ENCODE data around the gene GALNT18. TPM values are rescaled to one million over a fixed set of nuclear protein-coding genes. Genes with fewer than 3 reads are reported as not detected.

GALNT18 gene
- total RNA-seq, 1 donor from 2014 or later: 1.2 TPM

- intact Hi-C loops (cut with micrococcal nuclease): no loop called here
Observed at GRCh38 chr11:11413776-11414175, 208.0 kb downstream of the GALNT18 start.

GRCh38 chr11:11411401-11411985 is 210.3 kb downstream of the GALNT18 start:
- intact Hi-C loops (cut with micrococcal nuclease): no loop called here

DNA sequence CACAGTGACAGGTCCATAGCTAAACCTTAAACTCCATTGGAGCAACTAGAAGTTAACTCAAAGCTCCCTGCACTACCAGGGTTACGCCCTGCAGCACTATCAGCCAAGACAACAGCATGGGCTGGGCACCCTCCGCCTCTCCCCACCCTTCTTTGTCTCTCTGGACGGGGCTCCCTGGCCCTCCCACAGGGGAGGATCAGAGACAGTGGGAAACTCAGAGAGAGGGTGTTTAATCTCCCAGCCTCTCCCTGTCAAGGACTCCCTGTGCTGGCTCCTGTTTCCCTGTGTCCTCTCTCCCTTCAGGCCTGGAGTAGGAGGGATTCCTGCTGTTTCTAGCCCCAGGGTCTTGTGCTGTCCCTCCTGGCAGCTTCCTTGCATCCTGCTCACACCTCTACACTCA is 211.9 kb downstream of the GALNT18 start:
- intact Hi-C loops (cut with micrococcal nuclease): no loop called here

- intact Hi-C loops (cut with micrococcal nuclease): no loop called here
Observed at GRCh38 chr11:11409224-11409623, 212.6 kb downstream of the GALNT18 start.

- intact Hi-C loops (cut with micrococcal nuclease): no loop called here
Observed at GRCh38 chr11:11408436-11409221, 213.2 kb downstream of the GALNT18 start.

DNA sequence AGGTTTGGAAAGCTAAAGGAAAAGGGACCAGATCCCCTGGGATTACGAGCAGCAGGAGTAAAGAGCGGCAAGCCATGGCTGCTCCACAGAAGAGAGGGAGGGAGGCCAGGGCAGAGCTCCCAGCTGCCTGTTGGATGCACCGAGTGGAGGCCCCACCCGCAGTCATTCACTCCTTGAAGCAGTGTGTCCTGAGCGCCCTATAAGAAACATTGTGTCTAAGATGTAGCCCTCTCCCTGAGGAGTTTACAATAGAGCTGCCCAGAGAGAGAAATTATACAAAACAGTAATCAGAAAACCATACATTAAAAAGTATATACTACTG is 214.1 kb downstream of the GALNT18 start:
- intact Hi-C loops (cut with micrococcal nuclease): no loop called here

GRCh38 chr11:11407065-11407762 is 214.6 kb downstream of the GALNT18 start:
- intact Hi-C loops (cut with micrococcal nuclease): no loop called here

- intact Hi-C loops (cut with micrococcal nuclease): no loop called here
Observed at GRCh38 chr11:11406652-11407051, 215.2 kb downstream of the GALNT18 start.

DNA sequence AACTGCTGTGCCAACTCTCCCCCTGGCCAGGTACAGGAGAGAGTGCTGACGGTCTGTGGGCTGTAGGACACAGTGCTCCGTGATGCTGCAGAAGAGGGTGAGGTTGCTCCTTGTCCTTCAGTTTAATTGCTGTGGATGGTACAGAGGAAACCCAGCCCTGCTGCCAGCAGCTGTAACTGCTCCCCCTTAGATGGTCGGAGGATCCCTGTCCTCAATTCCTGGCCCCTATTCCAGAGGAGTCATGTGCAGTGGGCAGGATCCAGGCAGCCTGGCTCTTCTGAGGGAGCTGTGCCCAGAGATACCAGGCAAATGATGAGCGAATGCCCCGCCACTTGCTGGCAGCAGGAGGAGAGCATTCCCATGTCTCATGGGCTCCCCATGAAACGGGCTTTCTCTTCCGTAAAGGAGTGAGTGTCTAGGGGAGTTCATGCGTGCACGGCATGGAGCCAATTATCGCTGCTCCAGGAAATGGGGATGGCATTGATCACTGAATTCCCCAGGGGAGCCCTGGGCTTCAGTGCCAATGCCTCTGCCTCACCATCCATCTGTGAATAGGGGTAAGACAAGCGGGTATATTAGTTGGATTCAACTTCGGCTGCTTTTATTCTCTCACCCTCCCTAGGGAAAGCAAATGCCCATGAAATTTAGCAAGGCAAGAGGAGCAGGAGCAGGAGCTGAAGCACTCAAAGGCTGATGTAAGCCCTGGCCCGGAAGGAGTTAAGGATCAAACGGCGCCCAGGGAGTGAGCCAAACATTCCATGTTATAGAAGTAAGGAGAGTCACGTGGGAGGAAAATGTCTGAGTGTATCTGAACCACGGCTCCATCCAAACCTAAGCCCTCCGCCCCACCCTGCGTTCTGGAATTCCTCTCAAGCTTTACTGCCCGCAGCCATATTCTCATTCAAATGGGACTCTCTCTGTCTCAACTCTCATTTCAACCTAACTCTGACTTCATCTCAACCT is 217.8 kb downstream of the GALNT18 start:
- intact Hi-C loops (cut with micrococcal nuclease): no loop called here

DNA sequence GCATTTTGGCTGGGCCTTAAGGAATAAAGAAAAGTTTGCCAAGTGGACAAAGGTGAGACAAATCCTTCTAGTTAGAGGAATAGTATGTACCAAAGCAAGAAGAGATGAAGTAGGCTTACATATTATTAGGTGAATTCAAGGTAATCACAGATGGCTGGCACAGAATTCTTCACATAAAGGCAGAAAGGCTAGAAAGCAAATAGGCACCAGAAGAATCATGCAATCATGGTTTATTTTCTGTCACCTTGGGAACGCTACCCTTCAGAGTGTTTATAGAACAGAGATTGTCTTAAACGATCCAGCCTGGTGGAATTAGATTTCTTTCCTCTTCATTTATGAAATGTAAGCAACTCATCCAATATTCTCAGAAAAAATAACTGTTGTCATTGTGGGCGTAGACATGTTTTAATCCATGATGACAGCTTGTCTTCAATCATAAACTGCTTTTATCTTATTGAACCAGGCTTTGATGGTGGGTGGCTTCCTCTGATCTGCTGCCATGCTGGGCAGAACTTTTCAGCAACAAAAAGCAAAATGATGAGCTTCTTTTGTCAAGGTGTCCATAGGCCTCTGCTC is 219.8 kb downstream of the GALNT18 start:
- intact Hi-C loops (cut with micrococcal nuclease): no loop called here

GRCh38 chr11:11400635-11401232 is 221.1 kb downstream of the GALNT18 start:
- intact Hi-C loops (cut with micrococcal nuclease): no loop called here

- intact Hi-C loops (cut with micrococcal nuclease): no loop called here
Observed at GRCh38 chr11:11400121-11400520, 221.7 kb downstream of the GALNT18 start.

- intact Hi-C loops (cut with micrococcal nuclease): no loop called here
Observed at GRCh38 chr11:11397781-11398180, 224.0 kb downstream of the GALNT18 start.

DNA sequence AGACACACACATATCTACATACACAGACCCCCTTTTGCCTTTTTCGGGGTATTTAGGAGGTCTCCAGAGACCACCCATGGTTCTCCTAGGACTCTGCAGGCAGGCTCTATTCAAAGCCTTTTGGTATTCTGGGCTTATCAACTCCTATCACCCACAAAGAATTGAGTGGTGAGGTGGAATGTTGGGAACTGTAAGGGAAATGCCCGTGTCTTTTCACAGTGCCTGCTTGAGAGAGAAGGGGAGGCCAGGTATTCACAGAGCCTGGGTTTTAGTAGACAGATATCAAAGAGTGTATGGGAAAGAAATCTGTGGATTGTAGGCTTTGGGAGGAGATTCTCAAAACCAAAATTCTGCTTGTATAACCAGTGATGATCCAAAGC is 224.8 kb downstream of the GALNT18 start:
- intact Hi-C loops (cut with micrococcal nuclease): no loop called here

DNA sequence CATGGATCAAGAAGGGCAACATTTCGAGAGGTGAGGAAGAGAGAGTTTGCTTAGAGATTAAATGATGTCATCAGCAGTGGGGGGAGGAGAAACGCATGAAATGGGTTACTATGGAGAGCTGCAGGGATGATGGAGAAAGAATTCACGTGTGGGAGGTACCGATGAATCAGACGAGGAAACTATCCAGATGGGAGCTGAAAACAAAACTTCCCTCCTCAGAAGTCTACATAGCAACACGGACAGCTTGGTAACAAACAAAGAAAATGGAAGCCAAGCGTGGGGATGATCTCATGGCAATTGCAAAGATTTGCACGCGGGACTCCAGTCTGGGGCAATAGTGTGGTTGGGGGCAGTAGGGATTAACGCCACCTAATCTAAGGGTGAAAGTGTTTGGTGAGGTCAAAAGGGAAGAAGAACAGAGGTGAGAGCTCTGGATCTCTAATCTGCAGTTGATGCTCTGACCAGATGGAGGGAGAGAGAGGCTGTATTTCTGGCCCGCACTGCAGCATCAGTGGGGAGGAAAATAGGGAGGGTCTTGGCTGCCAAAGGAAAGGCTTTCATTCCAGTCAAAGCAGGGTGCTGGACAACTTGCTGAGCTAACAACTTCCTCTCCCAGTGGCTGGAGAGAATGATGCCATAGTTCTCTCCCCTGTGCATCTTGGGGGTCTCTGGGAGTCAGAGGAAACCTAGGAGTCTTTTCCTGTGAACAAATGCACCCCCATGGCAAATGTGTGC is 225.3 kb downstream of the GALNT18 start:
- intact Hi-C loops (cut with micrococcal nuclease): no loop called here

DNA sequence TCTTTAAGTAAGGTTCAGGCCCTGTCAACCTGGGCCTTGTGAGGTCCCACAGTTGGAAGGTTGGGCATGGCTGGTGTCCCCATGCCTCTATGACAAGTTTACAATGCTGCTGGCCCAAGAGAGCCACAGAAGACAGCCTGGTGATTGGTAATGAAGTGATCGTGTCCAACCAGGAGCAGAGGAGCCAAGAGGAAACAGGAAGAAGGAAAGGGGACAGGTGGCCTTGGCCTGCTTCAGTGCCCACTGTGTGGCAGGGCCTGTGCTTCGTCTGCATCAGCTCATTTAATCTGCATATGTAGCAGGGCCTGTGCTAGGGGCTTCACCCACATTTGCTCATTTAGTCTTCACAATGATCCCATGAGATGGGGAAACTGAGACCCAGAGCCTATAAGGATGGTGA is 226.7 kb downstream of the GALNT18 start:
- intact Hi-C loops (cut with micrococcal nuclease): no loop called here

DNA sequence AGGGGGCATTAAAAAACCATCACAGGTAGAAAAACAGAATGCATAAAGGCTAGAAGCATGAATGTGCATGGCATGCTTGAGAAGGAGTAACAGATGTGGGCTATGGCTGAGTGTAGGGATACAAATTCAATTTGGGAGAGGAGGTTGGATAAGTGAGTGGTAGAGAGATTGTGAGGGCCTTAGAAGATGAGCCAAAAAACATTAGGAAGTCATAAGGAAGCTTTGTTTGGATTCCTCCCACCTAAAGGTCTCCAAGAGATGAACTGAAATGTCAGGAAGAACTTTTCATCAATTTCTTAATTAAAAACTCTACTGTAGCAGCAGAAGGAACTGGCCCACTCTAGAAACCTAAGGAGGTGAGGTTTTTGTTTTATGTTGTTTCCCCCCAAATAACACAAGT is 227.6 kb downstream of the GALNT18 start:
- intact Hi-C loops (cut with micrococcal nuclease): no loop called here

- intact Hi-C loops (cut with micrococcal nuclease): no loop called here
Observed at GRCh38 chr11:11391796-11392463, 229.9 kb downstream of the GALNT18 start.

DNA sequence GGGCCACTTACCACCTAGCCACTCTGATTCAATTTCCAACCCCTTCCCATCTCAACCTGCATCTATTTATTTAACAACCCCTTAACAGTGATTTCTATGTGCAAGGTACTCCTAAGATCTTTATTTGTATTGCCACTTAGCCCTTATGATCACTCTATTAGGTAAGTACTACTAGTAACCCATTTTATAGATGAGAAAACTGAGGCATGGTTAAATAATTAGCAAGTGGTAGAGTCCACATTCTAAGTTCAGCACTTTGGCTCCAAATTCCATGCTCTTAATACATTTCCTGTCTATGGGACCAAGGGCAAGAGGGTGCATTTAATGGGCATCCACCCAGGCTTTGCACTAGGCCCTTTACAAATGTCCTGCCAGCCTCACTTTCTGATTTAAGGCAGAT is 230.6 kb downstream of the GALNT18 start:
- intact Hi-C loops (cut with micrococcal nuclease): no loop called here
